CD4-positive, alpha-beta T cell (primary cell): ENCODE results near the gene IGIP. TPM values are rescaled to one million over a fixed set of nuclear protein-coding genes. Genes with fewer than 3 reads are reported as not detected.
A peak's percentile ranks its signal among the peaks of the same experiment; 100 is the strongest.

Experiments
- ATAC-seq: fragments of 200-7000 bp; cut with Tn5 transposase; one replicate; pipeline ENCODE4 v1.10.0; 2022; ENCODE audit warnings: mild to moderate bottlenecking; ENCODE audit not compliant: poor library complexity
- CTCF ChIA-PET: fragments of 350-600 bp; sonication (Branson Sonifier 250); formaldehyde crosslinking; loops from one replicate; lab custom pipeline; 2021; ENCODE audit warnings: antibody characterized with exemption, inconsistent platforms; lab: Charles Lee
- POLR2A ChIA-PET: fragments of 350-600 bp; sonication (Branson Sonifier 250); formaldehyde crosslinking; loops from one replicate; lab custom pipeline; 2021; ENCODE audit warnings: antibody characterized with exemption, inconsistent platforms; lab: Charles Lee
- DNase-seq, 14 experiments: peaks; one replicate each; pipeline ENCODE4 v3.0.0-alpha.2; 2013 to 2020; ENCODE audit warnings: mixed read lengths in 2 of 14
- H3K27ac ChIP-seq, 2 donors: one replicate each; pipeline versions ENCODE4 v1.5.1 to v1.7.0; 2013; ENCODE audit warnings: low read length in 2 of 2, low read depth in 1 of 2, mild to moderate bottlenecking in 1 of 2
- H3K27me3 ChIP-seq, 2 experiments: 1 replicate in 1 of 2; 2 replicates in 1 of 2; pipeline versions ENCODE4 v1.6.1 to v1.7.0; 2013; ENCODE audit warnings: low read length in 2 of 2, control low read depth in 1 of 2, mild to moderate bottlenecking in 1 of 2, moderate library complexity in 1 of 2; ENCODE audit not compliant: insufficient read depth in 2 of 2, control insufficient read depth in 1 of 2
- H3K36me3 ChIP-seq: one replicate; pipeline ENCODE4 v1.6.1; 2013; ENCODE audit warnings: low read length, control low read depth; ENCODE audit not compliant: insufficient read depth
- H3K4me1 ChIP-seq: one replicate; pipeline ENCODE4 v1.6.1; 2013; ENCODE audit warnings: low read length, control low read depth; ENCODE audit not compliant: insufficient read depth
- H3K4me3 ChIP-seq: one replicate; pipeline ENCODE4 v1.5.1; 2013; ENCODE audit warnings: mild to moderate bottlenecking, low read length, moderate library complexity
- H3K9me3 ChIP-seq, 2 experiments: 1 replicate in 1 of 2; 2 replicates in 1 of 2; pipeline versions ENCODE4 v1.6.1 to v1.7.0; 2013; ENCODE audit warnings: low read length in 2 of 2, mild to moderate bottlenecking in 2 of 2, control low read depth in 1 of 2, moderate library complexity in 1 of 2; ENCODE audit not compliant: control insufficient read depth in 1 of 2, insufficient read depth in 1 of 2
- H3K27ac Mint-ChIP-seq: one replicate; pipeline ENCODE4 v1.8.0; 2020; ENCODE audit warnings: mixed read lengths
- H3K27me3 Mint-ChIP-seq: one replicate; pipeline ENCODE4 v1.8.0; 2021; ENCODE audit warnings: mixed read lengths
- H3K36me3 Mint-ChIP-seq: one replicate; pipeline ENCODE4 v1.8.0; 2021; ENCODE audit warnings: low read depth, mixed read lengths
- H3K4me1 Mint-ChIP-seq: one replicate; pipeline ENCODE4 v1.8.0; 2021; ENCODE audit warnings: low read depth, mixed read lengths
- H3K4me3 Mint-ChIP-seq: one replicate; pipeline ENCODE4 v1.8.0; 2020; ENCODE audit warnings: mild to moderate bottlenecking, mixed read lengths
- H3K9me3 Mint-ChIP-seq: one replicate; pipeline ENCODE4 v1.8.0; 2020; ENCODE audit warnings: mixed read lengths
- CTCF ChIP-seq: fragments of 200-600 bp; IDR thresholded peaks from one replicate; pipeline ENCODE4 v1.8.0; 2022; ENCODE audit warnings: antibody characterized with exemption, mild to moderate bottlenecking
- intact Hi-C, 2 experiments: fragments of 100-400 bp; cut with DNase I in 1 of 2; cut with micrococcal nuclease in 1 of 2; formaldehyde crosslinking; loops; one replicate each; pipeline versions ENCODE4 v1.15.1 to v1.9.0; 2023 to 2025; cut with DNase I, micrococcal nuclease
- total RNA-seq, 174 experiments: library from RNA in 2 of 174; stranded (reverse) in 2 of 174; gene quantifications; one replicate each; pipeline ENCODE4 v1.2.3 and lab custom pipeline; 2021 to 2026

IGIP gene
- total RNA-seq, 2 experiments from 2014 or later: 1.5 TPM

DNA sequence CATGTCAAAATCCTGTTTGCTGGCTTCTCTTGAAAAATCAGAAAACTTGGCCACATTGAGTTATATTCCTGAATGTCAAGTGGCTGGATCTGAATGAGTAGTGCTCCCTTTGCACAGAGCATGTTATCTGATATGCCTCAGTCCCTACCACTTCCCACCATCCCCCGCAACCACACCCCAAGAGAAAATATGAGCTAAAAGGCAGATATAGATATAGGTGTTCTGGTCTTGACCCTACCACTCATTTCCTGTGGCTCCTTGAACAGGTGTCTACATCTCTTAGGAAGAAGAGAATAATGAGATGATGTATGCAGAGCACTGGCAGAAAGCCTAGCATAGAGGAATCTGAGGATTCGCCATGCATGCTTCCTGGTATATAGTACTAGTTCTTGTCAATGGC, 42.6 kb downstream of the IGIP start:
- TF ChIP-seq CTCF: no peak
- no peaks in the 10 kb centered on the region for H3K9me3 ChIP-seq
- Mint-ChIP-seq H3K4me3 (no peak overlapping the region), H3K9me3 (no peaks in the 10 kb centered on the region), H3K4me1 (no peaks in the 10 kb centered on the region), H3K27ac (no peak overlapping the region), H3K27me3 (no peaks in the 10 kb centered on the region), H3K36me3 (no peaks in the 10 kb centered on the region)
- DNase-seq (no peak), ATAC-seq (no peak)
- POLR2A ChIA-PET: no interaction called here
- H3K4me3 ChIP-seq: no peak overlapping the region
- intact Hi-C loops: no loop called here
- H3K27ac ChIP-seq: no peak overlapping the region
- H3K4me1 ChIP-seq: no peaks in the 10 kb centered on the region
- CTCF ChIA-PET: no interaction called here
- no peaks in the 10 kb centered on the region for H3K36me3 ChIP-seq
- H3K27me3 ChIP-seq: no peaks in the 10 kb centered on the region

DNA sequence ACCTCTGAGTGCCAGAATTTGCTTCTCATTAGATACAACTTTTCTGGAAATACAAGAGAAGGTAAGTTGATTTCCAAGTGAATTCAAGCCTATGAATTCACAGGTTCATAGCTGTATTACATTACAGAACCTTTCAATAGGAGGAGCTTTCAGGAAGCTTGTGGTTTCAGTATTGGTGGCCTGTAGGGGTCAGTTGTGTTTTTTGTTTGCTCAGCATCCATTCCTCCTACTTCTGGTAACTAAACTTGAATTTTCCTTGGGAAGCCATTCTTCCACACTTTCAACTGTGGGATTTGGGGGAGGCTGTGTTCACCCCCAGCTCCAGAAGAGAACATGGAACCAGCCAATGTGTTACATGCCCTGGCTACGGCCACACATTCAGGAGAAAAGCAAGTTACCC, 43.7 kb downstream of the IGIP start:
- Mint-ChIP-seq H3K36me3 (no peaks in the 10 kb centered on the region), H3K9me3 (no peaks in the 10 kb centered on the region), H3K27me3 (no peaks in the 10 kb centered on the region), H3K4me1 (peaks cover under 1% of the 10 kb centered on the region), H3K27ac (no peak overlapping the region), H3K4me3 (no peak overlapping the region)
- H3K36me3 ChIP-seq: no peaks in the 10 kb centered on the region
- no peak overlapping the region for H3K27ac ChIP-seq
- H3K4me3 ChIP-seq: no peak overlapping the region
- no peaks in the 10 kb centered on the region for H3K9me3 ChIP-seq
- CTCF ChIA-PET: interaction anchor here (0.8 kb wide), 1 partner anchor 62 kb away, joined by 3 read pairs; no protein-coding TSS in a partner anchor
- ATAC-seq: no peak
- intact Hi-C loops: no loop called here
- TF ChIP-seq CTCF: no peak
- peaks cover 2% of the 10 kb centered on the region for H3K4me1 ChIP-seq
- H3K27me3 ChIP-seq: no peaks in the 10 kb centered on the region
- DNase-seq: no peak
- POLR2A ChIA-PET: no interaction called here

DNA sequence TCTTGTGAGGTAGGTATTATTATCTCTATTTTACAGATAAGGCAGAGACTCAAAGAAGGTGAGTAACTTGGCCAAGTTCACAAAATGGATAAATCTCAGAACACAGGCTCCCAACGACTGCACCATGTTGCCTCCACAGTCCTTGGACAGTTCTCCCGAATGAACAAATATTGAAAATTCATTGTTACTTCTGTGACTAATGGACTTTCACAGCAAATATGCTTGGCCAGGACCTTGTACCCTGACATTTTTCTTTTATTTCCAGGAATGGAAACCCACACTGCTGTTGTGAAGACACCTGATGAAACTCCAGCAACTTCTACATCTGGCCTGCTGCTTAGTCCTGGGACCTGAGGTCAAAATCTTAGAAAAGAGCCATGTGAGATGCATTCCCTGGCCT, 46.7 kb downstream of the IGIP start:
- H3K9me3 Mint-ChIP-seq: no peaks in the 10 kb centered on the region
- H3K27ac Mint-ChIP-seq: peak overlapping the region; percentile 96
- ChIA-PET POLR2A (no interaction called here), CTCF (no interaction called here)
- intact Hi-C loops: loop anchor here in 1 of 2 experiments (2.0 to 10.0 kb wide), 6 partner anchors 66 to 1598 kb away; partner anchors contain the start of genes APBB3, HBEGF, HSPA9 and SLC35A4
- TF ChIP-seq CTCF: no peak
- ATAC-seq (no peak), DNase-seq (no peak)
- no peak overlapping the region for H3K27ac ChIP-seq
- H3K9me3 ChIP-seq: no peaks in the 10 kb centered on the region
- H3K4me3 ChIP-seq: no peak overlapping the region
- peaks cover 17% of the 10 kb centered on the region for H3K4me1 ChIP-seq
- H3K4me3 Mint-ChIP-seq: no peak overlapping the region
- H3K4me1 Mint-ChIP-seq: peaks cover 16% of the 10 kb centered on the region
- no peaks in the 10 kb centered on the region for H3K27me3 ChIP-seq
- peaks cover 6% of the 10 kb centered on the region for H3K36me3 Mint-ChIP-seq
- H3K36me3 ChIP-seq: no peaks in the 10 kb centered on the region
- peaks cover 5% of the 10 kb centered on the region for H3K27me3 Mint-ChIP-seq
